HepG2 (cell line): ENCODE data around the gene ECSCR. TPM values are rescaled to one million over a fixed set of nuclear protein-coding genes. Genes with fewer than 3 reads are reported as not detected.

Experiments used
- ATAC-seq: fragments of 200-7000 bp; cut with Tn5 transposase; 3 replicates; pipeline ENCODE4 v1.9.1; 2020; ENCODE audit warnings: mild to moderate bottlenecking, moderate library complexity
- BruUV-seq: library from RNA; stranded (reverse); fragments of 400-500 nt; replicated peaks from 2 replicates; lab custom pipeline; 2021; lab: Mats Ljungman, UMichigan
- CTCF ChIA-PET: fragments of 300-600 bp; formaldehyde crosslinking; extraction: SDS; loops from one replicate; lab custom pipeline; 2021; ENCODE audit warnings: low total read pairs, inconsistent platforms, low intra/inter-chr PET ratio; lab: Yijun Ruan, JAX
- POLR2A ChIA-PET: fragments of 350-600 bp; sonication (Branson Sonifier 250); formaldehyde crosslinking; loops from one replicate; lab custom pipeline; 2020; ENCODE audit warnings: antibody characterized with exemption, inconsistent platforms; lab: Yijun Ruan, JAX
- DNase-seq: peaks from one replicate; pipeline ENCODE4 v3.0.0-alpha.2; 2015; ENCODE audit warnings: low spot score
- FAIRE-seq: peaks from 3 replicates; lab custom pipeline; 2011; peaks lifted over from hg19 to GRCh38; lab: Jason Lieb, UNC
- H2AFZ ChIP-seq: one replicate; pipeline ENCODE4 v1.6.1; 2011; ENCODE audit warnings: low read length, inconsistent platforms
- H3K27ac ChIP-seq: fragments of 300-600 bp; 3 replicates; pipeline ENCODE4 v1.8.0; 2011; ENCODE audit warnings: mixed run types, mild to moderate bottlenecking, mixed read lengths, low read length, inconsistent platforms; ENCODE audit not compliant: insufficient read depth; ENCODE audit errors: extremely low read length
- H3K27me3 ChIP-seq, 2 experiments: fragments of 200-600 bp in 1 of 2; 2 replicates in 1 of 2; 3 replicates in 1 of 2; pipeline versions ENCODE4 v1.6.0 to v1.8.0; 2011; ENCODE audit warnings: low read length in 2 of 2, mild to moderate bottlenecking in 2 of 2, moderate library complexity in 2 of 2, inconsistent platforms in 1 of 2; ENCODE audit not compliant: insufficient read depth in 2 of 2, control insufficient read depth in 1 of 2
- H3K36me3 ChIP-seq, 2 experiments: fragments of 200-600 bp in 1 of 2; replicated peaks in 1 of 2; 2 replicates in 1 of 2; 3 replicates in 1 of 2; pipeline versions ENCODE4 v1.5.1 to v1.8.0; 2011; ENCODE audit warnings: low read length in 2 of 2, inconsistent platforms in 1 of 2; ENCODE audit not compliant: insufficient read depth in 2 of 2, control insufficient read depth in 1 of 2
- H3K4me1 ChIP-seq: 2 replicates; pipeline ENCODE4 v1.5.1; 2012; ENCODE audit warnings: low read length, inconsistent platforms; ENCODE audit not compliant: insufficient read depth
- H3K4me2 ChIP-seq: 2 replicates; pipeline ENCODE4 v1.6.0; 2011; ENCODE audit warnings: low read depth, low read length, inconsistent platforms
- H3K4me3 ChIP-seq, 3 experiments: fragments of 200-600 bp in 1 of 3; sonication (generic), shearing (Covaris generic) in 1 of 3; replicated peaks in 1 of 3; 2 replicates each; pipeline ENCODE4 v1.5.1; 2011 to 2016; ENCODE audit warnings: low read length in 3 of 3, inconsistent platforms in 2 of 3, low read depth in 2 of 3, mild to moderate bottlenecking in 2 of 3, control low read depth in 1 of 3, mixed read lengths in 1 of 3; ENCODE audit not compliant: insufficient read depth in 1 of 3
- H3K79me2 ChIP-seq: one replicate; pipeline ENCODE4 v1.6.1; 2011; ENCODE audit warnings: low read length, inconsistent platforms; ENCODE audit not compliant: insufficient read depth
- H3K9ac ChIP-seq: 2 replicates; pipeline ENCODE4 v1.6.0; 2011; ENCODE audit warnings: mild to moderate bottlenecking, low read depth, low read length, inconsistent platforms; ENCODE audit not compliant: insufficient read depth
- H3K9me3 ChIP-seq: 2 replicates; pipeline ENCODE4 v1.5.1; 2012; ENCODE audit warnings: mild to moderate bottlenecking, low read length
- H4K20me1 ChIP-seq: 2 replicates; pipeline ENCODE4 v1.6.0; 2011; ENCODE audit warnings: inconsistent platforms, mild to moderate bottlenecking, low read length, moderate library complexity; ENCODE audit not compliant: insufficient read depth
- AFF4 ChIP-seq: sonication (generic); formaldehyde crosslinking; IDR thresholded peaks from 2 replicates; pipeline ENCODE4 v1.4.0; 2020; ENCODE audit warnings: missing genetic modification reagents
- FOXJ3 ChIP-seq: sonication (generic); formaldehyde crosslinking; IDR thresholded peaks from 2 replicates; pipeline ENCODE4 v1.4.0; 2020; ENCODE audit warnings: missing genetic modification reagents, mild to moderate bottlenecking, borderline replicate concordance
- HNF1B ChIP-seq: sonication (generic); formaldehyde crosslinking; IDR thresholded peaks from 2 replicates; pipeline ENCODE4 v1.5.1; 2020; ENCODE audit warnings: mild to moderate bottlenecking, moderate library complexity, missing genetic modification reagents
- HNF4A ChIP-seq: sonication (generic); formaldehyde crosslinking; IDR thresholded peaks from 2 replicates; pipeline ENCODE4 v1.4.0; 2020; ENCODE audit warnings: missing genetic modification reagents
- HOXA3 ChIP-seq: sonication (generic); formaldehyde crosslinking; IDR thresholded peaks from 2 replicates; pipeline ENCODE4 v1.5.0; 2020; ENCODE audit warnings: missing genetic modification reagents
- JUND ChIP-seq: sonication (generic); formaldehyde crosslinking; IDR thresholded peaks from 2 replicates; pipeline ENCODE4 v1.8.0; 2022; ENCODE audit warnings: mild to moderate bottlenecking, missing genetic modification reagents
- MEF2D ChIP-seq: sonication (generic); formaldehyde crosslinking; IDR thresholded peaks from 2 replicates; pipeline ENCODE4 v1.5.1; 2020; ENCODE audit warnings: mild to moderate bottlenecking, missing genetic modification reagents
- NCOA5 ChIP-seq: sonication (generic); formaldehyde crosslinking; IDR thresholded peaks from 2 replicates; pipeline ENCODE4 v1.4.0; 2020; ENCODE audit warnings: missing genetic modification reagents
- NR1H2 ChIP-seq: sonication (generic); formaldehyde crosslinking; IDR thresholded peaks from 2 replicates; pipeline ENCODE4 v1.8.1; 2022; ENCODE audit warnings: low read depth, missing genetic modification reagents, borderline replicate concordance
- RBM39 ChIP-seq: fragments of 200-400 bp; formaldehyde crosslinking; IDR thresholded peaks from one replicate; pipeline ENCODE4 v1.6.1; 2018; ENCODE audit warnings: antibody characterized with exemption, mild to moderate bottlenecking, low read depth, low read length; ENCODE audit not compliant: poor library complexity, severe bottlenecking
- TEAD2 ChIP-seq: sonication (generic); formaldehyde crosslinking; IDR thresholded peaks from 2 replicates; pipeline ENCODE4 v1.9.0; 2021; ENCODE audit warnings: missing genetic modification reagents
- ZNF770 ChIP-seq: sonication (generic); formaldehyde crosslinking; IDR thresholded peaks from 2 replicates; pipeline ENCODE4 v1.5.0; 2020; ENCODE audit warnings: mild to moderate bottlenecking, missing genetic modification reagents
- ZNF850 ChIP-seq: sonication (generic); formaldehyde crosslinking; conservative IDR thresholded peaks from 2 replicates; pipeline ENCODE4 v1.9.0; 2021; ENCODE audit warnings: mild to moderate bottlenecking, missing genetic modification reagents
- ZNF879 ChIP-seq: sonication (generic); formaldehyde crosslinking; IDR thresholded peaks from 2 replicates; pipeline ENCODE4 v1.8.1; 2023; ENCODE audit warnings: missing genetic modification reagents
- WGBS: methylation state at CpG from one replicate; pipeline ENCODE4 v1.1.6; 2017; ENCODE audit warnings: low lambda C conversion rate; 5-methylcytosine and 5-hydroxymethylcytosine counted together
- in situ Hi-C: cut with HindIII; loops from 2 replicates; pipeline ENCODE4 v1.10.0; 2017; ENCODE audit warnings: low pct_unique_long_range_greater_than_20kb; ENCODE audit not compliant: extremely low pct_ligation_motif_present
- intact Hi-C: fragments of 100-400 bp; cut with micrococcal nuclease; formaldehyde crosslinking; loops from one replicate; pipeline ENCODE4 v1.10.0; 2022; ENCODE audit not compliant: unreplicated experiment
- polyA plus RNA-seq, 8 experiments: library from polyadenylated mRNA; depleted of rRNA in 3 of 8; stranded (reverse) in 7 of 8; unstranded in 1 of 8; fragments of >200 nt; fragmentation: Illumina TruSeq in 4 of 8; extraction: Trizol in 4 of 8; gene quantifications; 2 replicates each; pipeline versions ENCODE4 v1.2.1 to v1.2.3, GENCODE V29; 2011 to 2016; ENCODE audit warnings: low read depth in 4 of 8, missing spikeins in 1 of 8, mixed read lengths in 1 of 8; ENCODE audit not compliant: insufficient read depth in 1 of 8
- total RNA-seq, 5 experiments: library from RNA; depleted of rRNA; stranded (reverse); fragments of >200 nt; fragmentation: Illumina TruSeq; extraction: Trizol; gene quantifications; 2 replicates each; pipeline ENCODE4 v1.2.3, GENCODE V29; 2016; ENCODE audit warnings: low read depth in 1 of 5

The ECSCR gene
- total and polyA plus RNA-seq, 2 of the 13 experiments (the other 11 are each of a cell fraction or from before 2014, with no cell fraction given), result 0.18 TPM; not detected in 1

- TF ChIP-seq ZNF770 (CRISPR knock-in tag) (no peak), NR1H2 (no peak), HNF4A (CRISPR knock-in tag) (0 out of 2 replicates have a peak, but pooled peaks have one; percentile 13), MEF2D (CRISPR knock-in tag) (peak; percentile 93)
Measured at GRCh38 chr5:139417214-139417613, 45.3 kb downstream of the ECSCR start (continued).

GRCh38 chr5:139416651-139417050 is 45.9 kb downstream of the ECSCR start:
- intact Hi-C loops, result no loop called here
- ChIA-PET CTCF (no interaction called here), POLR2A (no interaction called here)
- peaks cover 39% of the 10 kb centered on the region for H3K4me1 ChIP-seq
- no TSS peak for BruUV-seq
- H3K27me3 ChIP-seq, result no peaks in the 10 kb centered on the region
- no peak overlapping the region for H3K4me3 ChIP-seq
- H3K36me3 ChIP-seq, result no peaks in the 10 kb centered on the region; a peak in 1 of 5 replicates
- H3K4me2 ChIP-seq, result no peak overlapping the region
- H3K9me3 ChIP-seq, result no peaks in the 10 kb centered on the region
- FAIRE-seq, result no peak
- no peaks in the 10 kb centered on the region for H4K20me1 ChIP-seq
- H2AFZ ChIP-seq, result no peak overlapping the region
- WGBS, result 96% methylated on average over 9 of the region's 9 CpGs
- no peak for ATAC-seq
- no peak overlapping the region for H3K27ac ChIP-seq
- DNase-seq, result no peak
- no peak overlapping the region for H3K9ac ChIP-seq
- in situ Hi-C loops, result no loop called here
- H3K79me2 ChIP-seq, result no peaks in the 10 kb centered on the region
- TF ChIP-seq JUND (CRISPR knock-in tag), result no peak
- TF ChIP-seq HNF1B (CRISPR knock-in tag), result no peak
- TF ChIP-seq HOXA3 (CRISPR knock-in tag), result no peak
- no peak for TF ChIP-seq ZNF879 (CRISPR knock-in tag)
- TF ChIP-seq TEAD2 (CRISPR knock-in tag), result no peak
- TF ChIP-seq FOXJ3 (CRISPR knock-in tag), result no peak
- no peak for TF ChIP-seq ZNF850 (CRISPR knock-in tag)
- no peak for TF ChIP-seq NCOA5 (CRISPR knock-in tag)
- TF ChIP-seq RBM39, result no peak
- no peak for TF ChIP-seq AFF4 (CRISPR knock-in tag)
